Measurements from ENCODE around the gene SLC8A2.
"Not testable (repeated sequence)": the region's sequence is repeated elsewhere in the genome, so short reads cannot be mapped to it uniquely, and the experiment has no call there.

SLC8A2 gene

DNA sequence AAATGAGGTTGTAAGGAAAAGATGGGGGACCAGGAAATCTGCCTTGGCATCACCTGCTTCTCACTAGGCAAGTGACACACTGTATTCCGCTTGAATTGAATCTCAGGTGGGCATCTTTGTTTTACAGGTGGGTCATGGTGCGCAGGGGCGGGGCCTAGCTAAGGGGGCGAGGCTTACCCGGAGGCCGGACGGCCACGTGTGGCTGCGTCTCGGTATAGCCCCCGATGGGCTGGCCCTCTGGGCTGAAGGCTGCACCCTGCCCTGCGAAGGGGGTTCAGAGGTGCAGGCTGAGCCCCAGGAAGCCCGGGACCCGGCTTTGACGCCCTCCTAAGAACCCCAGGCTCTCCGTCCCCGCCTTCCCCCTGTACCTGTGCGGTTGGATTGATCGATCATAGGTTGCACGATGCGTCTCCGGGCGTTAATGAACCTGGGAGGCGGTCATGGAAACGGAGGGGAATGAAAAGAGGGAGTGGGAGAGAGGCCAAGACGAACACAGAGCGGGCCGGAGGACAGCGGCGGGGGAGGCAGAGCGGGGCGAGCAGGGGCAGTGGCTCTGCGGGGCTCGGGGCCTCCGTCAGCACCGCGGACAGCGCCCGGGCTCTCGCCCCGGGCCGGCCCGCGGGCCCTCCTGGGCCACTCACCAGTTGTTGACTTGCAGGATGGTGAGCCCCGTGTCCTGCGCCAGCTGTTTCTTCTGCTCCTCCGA, 64.8 kb downstream of the SLC8A2 start:
- no peak for DNase-seq

DNA sequence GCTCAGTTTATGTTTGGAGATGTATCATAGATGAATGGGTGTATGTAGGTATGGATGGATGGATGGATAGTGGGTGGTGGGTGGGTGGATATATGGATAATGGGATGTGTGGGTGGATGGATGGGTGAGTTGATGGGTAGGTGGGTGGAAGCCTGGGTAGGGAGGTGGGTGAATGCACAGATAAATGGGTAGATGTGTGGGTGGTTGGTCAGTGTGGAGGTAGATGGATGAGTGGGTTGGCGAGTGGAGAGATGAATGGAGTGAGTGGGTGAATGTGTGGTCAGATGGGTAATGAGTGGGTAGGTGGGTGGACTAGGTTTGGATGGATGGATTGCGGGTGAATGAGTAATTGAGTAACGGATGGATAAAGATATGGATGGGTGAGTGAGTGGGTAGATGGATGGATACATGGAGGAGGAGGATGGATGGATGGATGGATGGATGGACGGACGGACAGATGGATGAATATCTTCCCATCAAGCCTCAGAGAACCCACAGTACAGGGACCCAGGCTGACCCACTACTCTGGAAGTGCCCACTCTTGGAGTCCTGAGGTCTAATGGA, 65.8 kb downstream of the SLC8A2 start:
- DNase-seq, result no peak

DNA sequence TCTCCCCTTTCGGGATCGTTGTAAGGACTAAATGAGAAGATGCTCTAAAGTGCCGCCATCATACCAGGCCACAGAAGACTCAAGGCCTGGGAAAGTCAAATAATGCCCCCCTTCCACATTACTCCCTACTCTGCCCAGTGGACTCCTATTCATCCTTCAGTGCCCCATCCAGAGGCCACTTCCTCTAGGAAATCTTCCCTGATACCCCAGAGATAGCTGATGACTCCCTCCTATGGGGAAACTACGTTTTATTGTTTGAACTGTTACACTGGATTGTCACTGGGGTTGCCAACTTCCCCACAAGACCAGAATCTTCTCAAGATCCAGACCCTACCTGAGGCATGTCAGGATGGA, 66.5 kb downstream of the SLC8A2 start:
- DNase-seq, result no peak

DNA sequence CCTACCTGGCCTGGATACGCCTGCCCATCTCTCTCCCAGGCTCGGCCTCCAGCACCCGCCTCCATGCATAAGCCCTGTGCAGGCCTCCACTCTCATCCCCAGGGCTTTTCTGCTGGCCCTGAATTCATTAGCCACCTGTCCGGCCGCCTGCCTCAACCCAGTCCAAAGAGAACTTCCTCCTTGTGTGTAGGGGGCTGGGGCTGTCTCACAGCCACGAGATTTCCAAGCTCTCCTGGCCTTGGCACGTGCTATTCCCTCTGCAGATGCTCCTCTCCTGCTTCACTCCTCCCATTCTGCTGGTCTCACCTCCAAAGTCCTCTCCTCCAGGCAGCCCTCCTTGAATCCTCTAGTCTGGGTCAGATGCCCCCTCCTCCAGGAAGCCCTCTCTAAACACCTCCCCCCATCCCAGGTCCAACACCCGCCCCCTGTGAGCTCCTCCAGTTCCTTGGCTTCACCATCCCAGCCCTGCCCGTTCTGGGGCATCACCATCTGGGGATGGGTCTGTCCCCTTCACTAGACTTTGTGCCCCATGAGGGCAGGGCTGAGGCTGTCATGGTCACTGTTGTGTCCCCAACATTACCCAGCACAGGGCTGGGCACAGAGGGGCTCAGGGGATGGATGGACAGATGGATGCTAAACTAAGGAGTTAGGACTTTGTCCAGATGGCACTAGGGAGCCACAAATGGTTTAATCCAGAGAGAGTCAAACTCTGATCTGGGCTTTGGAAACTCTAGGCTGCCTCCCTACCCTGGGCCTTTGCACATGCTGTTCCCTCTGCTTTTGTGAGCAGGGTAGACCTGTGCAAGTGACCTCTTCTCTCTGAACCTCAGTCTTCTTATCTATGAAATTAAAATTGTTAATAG, 67.1 kb downstream of the SLC8A2 start:
- no peak for DNase-seq

DNA sequence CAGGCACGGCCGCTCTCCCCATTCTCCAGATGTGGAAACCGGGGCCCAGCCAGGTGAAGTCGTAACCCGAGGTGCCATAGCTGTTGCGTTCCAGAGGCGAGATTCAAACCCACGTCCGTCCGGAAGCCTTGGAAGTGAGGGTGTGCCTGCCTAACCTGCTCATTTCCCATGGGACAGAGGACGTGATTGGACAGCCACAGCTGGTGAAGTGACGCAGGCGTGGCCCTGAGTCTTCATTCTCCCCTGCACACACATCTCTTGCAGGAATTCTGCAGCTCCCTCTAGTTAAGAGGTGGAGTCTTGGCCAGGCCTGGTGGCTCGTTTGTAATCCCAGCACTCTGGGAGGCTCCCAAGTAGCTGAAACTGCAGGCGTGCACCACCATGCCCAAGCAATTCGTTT, 69.2 kb downstream of the SLC8A2 start:
- no peak for DNase-seq

DNA sequence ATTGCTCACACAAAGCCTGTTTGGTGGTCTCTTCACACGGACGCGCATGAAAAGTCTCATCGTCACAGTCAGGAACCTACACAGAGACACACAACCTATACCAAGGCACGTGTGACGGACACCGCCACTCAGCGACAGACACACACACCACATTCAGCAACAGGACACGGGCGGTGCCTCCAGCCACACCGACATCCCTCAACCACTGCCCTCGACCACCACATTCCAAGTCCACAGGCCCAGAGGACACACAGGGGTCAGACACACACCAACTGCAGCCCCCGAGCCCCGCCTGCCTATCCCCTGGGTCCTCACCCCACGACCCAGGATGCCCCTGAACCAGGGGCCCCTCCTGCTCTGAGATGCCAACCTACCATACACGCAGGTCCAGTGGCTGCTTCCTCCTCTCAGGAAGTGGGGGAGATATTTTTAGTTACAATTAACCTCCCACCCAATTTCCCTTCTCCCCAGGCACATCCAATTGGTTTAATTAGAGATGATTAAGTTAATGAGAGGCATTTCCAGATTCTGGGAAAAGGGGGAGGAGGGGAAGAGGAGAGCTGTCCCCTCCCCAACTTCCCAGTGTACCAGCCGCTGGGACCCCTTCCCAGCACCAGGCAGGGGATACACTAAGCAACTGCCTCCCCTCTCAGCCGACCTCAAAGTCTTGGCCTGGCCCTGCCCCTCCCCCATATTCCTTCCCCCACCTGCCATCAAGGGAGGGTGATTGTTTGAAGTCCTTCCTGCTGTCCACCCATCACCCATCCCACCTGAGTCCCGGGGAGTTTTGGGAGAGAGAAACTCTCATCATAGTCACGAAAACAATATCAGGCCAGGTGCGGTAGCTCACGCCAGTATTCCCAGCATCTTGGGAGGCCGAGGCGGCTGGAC, 72.7 kb downstream of the SLC8A2 start:
- DNase-seq, result no peak

DNA sequence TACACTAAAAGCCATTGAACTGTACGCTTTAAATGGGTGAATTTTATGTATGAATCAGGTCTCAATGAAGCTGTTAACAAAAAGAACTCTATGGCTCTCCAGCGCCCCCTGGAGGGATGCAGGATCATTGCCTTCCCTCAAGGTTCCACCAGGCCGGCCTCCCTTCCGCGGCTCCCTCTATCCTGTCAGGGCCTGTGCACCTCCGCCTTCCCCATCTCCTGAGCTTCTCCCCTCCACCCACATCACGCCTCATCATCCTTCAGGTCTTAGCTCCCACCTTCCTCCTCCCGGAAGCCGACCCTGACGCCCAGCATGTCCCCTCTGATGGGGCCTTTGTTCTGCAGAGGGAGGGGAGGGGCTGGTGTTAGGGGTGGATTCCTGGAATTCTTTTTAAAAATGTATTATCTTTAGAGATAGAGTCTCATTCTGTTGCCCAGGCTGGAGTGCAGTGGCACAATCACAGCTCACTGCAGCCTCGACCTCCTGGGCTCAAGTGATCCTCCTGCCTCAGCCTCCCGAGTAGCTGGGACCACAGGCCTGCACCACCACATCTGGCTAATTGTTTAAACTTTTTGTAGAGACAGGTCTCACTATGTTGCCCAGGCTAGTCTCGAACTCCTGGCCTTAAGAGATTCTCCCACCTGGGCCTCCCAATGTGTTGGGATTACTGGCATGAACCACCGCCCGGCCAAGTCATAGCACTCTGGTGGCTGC, 80.0 kb downstream of the SLC8A2 start:
- peak; percentile 63 for DNase-seq

DNA sequence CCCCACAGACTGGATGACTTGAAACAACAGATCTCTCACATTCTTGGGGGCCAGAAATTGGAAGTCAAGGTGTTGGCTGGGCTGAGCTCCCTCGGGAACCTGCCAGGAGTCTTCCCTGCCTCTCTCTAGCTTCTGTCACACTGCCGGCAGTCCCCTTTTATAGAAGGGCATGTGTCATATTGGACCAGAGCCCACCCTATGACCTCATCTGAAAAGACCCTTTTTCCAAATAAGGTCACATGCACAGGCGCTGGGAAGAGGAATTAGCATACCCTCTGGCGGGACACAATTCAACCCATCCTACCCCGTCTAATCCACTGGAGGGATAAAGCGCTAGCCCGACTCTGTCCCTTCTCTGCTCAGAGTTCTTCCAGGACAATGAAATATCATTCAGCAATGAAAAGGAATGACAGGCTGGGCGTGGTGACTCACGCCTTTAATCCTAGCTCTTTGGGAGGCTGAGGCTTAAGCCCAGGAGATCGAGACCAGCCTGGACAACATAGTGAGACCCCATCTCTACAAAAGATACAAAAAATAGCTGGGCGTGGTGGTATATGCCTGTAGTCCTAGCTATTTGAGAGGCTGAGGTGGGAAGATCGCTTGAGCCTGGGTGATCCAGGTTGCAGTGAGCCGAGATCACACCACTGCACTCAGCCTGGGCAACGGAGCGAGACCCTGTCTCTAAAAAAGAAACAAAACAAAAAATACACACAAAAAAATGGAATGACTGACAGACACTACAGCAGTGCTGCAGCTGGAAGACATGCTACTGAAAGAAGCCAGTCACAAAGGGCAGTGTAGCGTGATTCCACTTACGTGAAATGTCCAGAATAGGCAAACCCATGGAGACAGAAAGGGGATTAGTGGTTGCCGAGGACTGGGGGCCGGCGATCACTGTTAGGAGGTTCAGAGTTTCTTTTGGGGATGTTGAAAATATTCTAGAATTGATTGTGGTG, 80.9 kb downstream of the SLC8A2 start:
- DNase-seq, result peak; percentile 47

DNA sequence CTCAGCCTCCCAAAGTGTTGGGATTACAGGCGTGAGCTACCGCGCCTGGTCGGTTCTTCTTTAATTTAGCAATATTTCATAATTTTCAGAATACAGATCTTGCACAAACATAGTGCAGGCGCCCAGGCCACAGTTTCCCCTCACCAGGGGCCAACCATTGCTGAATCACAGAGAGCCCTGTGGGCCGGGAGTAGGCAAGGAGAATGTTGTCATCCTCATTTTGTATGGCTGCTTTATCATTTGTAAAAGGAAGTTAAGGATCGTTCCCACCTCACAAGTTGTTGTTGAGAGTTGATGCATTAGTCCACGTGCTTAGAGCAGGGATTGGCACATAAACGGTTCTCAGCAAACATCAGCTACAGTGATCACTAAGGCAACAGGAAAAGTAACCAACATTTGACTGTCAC, 82.5 kb downstream of the SLC8A2 start:
- no peak for DNase-seq

DNA sequence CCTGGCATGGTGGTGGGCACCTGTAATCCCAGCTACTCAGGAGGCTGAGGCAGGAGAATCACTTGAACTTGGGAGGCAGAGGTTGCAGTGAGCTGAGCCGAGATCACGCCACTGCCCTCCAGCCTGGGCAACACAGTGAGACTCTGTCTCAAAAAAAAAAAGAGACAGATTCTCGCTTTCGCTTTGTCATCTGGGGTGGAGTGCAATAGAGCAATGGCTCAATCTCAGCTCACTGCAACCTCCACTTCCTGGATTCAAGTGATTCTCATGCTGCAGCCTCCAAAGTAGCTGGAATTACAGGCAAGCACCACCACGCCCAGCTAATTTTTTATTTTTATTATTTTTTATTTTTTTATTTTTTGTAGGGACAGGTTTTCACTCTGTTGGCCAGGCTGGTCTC, 83.0 kb downstream of the SLC8A2 start:
- DNase-seq, result not testable (repeated sequence)

DNA sequence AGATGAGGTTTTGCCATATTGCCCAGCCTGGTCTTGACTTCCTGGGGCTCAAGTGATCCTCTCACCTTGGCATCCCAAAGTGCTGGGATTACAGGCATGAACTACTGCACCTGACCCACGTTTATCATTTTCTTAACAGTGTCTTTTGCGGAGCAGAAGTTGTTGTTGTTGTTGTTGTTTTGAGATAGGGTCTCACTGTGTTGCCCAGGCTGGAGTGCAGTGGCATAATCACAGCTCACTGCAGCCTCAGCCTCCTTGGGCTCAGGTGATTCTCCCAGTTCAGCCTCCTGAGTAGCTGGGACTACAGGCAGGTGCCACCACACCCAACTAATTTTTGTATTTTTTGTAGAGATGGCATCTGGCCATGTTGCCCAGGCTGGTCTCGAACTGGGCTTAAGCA, 84.1 kb downstream of the SLC8A2 start:
- not testable (repeated sequence) for DNase-seq

DNA sequence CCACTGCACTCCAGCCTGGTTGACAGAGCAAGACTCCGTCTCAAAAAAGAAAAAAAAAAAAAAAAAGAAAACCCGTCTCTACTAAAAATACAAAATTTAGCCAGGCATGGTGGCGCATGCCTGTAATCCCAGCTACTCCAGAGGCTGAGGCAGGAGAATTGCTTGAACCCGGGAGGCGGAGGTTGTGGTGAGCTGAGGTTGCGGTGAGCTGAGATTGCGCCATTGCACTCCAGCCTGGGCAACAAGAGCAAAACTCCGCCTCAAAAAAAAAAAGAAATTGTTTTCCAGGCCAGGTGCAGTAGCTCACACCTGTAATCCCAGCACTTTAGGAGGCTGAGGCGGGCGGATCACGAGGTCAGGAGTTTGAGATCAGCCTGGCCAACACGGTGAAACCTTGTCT, 85.1 kb downstream of the SLC8A2 start:
- DNase-seq, result not testable (repeated sequence)

DNA sequence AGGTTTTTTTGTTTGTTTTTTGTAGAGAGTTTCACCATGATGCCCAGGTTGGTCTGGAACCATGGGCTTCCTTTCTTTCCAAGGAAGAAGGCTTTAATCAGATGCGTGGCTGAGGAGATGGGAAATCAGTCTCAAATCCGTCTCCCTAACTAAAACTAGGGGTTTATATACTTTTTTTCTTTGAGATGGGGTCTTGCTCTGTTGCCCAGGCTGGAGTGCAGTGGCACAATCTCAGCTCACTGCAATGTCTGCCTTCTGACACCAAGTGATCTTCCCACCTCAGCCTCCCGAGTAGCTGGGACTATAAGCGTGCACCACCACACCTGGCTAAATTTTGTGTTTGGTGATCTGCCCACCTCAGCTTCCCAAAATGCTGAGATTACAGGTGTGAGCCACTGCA, 87.2 kb downstream of the SLC8A2 start:
- not testable (repeated sequence) for DNase-seq

DNA sequence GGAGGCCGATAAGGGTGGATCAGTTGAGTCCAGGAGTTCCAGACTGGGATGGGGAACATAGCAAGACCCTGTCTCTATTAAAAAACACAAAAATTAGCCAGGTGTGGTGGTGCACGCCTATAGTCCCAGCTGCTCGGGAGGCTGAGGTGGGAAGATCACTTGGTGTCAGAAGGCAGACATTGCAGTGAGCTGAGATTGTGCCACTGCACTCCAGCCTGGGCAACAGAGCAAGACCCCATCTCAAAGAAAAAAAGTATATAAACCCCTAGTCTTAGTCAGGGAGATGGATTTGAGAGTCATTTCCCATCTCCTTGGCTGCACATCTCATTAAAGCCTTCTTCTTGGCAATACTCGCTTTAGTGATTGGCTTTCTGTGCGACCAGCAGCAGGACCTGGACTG, 87.8 kb downstream of the SLC8A2 start:
- not testable (repeated sequence) for DNase-seq

DNA sequence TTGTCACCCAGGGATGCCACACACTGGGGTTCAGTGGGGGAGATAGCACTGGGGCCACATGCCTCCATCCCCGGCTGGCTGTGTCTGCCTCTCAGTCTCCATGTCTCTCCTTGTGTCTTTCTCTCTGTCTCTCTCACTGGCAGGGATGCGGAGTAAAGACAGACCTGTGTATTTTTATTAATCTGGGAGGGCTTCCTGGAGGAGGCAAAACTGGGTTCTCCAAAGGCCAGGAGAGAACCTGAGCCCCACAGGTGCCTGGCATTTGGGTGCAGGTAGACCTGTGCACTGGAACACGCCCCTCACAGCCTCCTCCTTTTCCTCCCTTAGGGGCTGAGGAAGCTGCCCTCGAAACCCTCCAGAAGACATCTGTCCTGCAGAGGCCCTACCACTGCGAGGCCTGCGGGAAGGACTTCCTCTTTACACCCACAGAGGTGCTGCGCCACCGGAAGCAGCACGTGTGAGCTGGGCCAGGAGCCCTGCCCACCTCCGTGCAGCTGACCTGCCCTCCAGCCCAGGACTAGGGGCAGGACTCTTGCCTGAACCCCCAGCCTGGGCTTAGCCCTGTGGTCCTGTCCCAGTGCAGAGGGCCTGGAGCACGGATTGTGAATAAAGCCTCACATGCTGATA, 89.9 kb downstream of the SLC8A2 start:
- DNase-seq, result no peak

DNA sequence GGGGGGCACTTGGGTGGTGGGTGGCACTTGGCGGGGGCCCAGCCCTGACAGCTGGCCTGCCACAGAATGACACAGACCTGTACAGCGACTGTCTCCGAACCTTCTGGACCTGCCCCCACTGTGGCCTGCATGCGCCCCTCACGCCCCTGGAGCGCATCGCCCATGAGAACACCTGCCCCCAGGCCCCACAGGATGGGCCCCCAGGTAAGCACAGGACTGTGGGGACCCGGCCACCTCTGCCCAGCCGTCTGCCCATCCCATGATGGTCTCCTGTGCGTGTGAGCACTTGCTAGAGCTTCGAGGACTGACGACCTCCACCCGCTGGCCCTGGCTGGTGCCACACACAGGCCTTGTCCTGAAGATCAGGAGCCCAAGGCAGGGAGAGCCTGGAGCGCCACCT, 90.6 kb downstream of the SLC8A2 start:
- DNase-seq, result no peak

DNA sequence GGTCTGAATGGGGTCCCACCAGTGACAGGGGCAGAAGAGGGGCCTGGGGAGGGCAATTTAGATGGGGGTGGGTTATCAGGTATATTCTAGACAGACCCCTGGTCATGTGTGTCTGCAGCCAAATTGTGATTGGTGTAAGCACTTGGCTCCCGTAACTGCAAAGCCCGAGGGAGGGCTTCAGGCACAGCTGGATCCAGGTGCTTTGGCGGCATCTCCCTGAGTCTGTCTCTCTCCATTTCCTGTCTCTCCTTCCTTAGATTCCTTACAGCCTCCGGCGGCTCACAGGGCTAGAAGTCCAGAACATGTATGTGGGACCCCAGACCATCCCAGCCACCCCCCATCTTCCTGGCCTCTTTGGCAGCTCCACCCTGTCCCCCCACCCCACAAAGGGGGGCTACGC, 91.1 kb downstream of the SLC8A2 start:
- DNase-seq, result no peak

DNA sequence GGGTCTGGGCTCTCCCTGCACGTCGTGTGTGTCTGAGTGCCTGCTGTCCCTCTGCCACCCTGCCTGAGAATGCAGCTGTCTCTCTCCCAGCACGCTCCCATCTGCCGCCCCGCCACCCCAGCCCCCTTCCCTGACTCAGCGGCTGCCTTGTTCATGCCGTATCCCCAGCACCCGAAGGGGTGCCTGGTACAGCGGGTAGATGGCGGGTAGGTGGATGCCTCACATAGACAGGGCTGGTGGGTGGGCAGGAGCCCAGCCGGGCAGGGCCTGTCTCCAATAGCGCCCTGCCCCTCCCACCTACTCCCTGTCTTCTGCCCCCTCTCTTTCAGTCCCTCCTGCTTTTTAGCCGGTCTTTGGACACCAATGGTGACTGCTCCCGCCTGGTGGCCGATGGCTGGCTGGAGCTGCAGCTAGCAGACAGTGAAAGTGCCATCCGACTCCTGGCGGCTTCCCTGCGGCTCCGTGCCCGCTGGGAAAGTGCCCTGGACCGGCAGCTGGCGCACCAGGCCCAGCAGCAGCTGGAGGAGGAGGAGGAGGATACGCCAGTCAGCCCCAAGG, 92.2 kb downstream of the SLC8A2 start:
- peak; percentile 84 for DNase-seq

DNA sequence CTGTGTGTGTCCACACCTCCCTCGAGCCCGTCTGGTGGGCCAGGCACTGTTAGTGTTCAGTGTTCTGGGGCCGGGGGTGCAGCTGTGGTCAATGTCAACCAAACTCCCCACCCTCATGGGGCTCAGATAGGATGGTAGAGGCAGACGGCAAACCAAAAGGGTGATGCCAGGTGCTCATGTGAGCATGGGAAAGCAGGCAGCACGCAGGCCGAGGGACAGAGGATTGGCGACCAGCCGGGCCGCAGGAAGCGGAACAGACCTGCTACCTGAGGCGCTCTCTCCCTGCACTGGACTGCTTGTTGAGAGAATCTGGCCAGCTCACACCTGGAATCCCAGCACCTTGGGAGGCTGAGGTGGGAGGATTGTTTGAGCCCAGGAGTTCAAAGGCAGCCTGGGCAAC, 93.4 kb downstream of the SLC8A2 start:
- no peak for DNase-seq
